Small intestine (tissue), 7 donors: ENCODE data around the gene MSLN. TPM values are rescaled to one million over a fixed set of nuclear protein-coding genes. Genes with fewer than 3 reads are reported as not detected.

Experiments used
- DNase-seq, 2 donors: peaks; one replicate each; pipeline versions ENCODE4 v3.0.0 to v3.0.0-alpha.2; 2013
- FAIRE-seq: peaks from 2 replicates; lab custom pipeline; 2012; peaks lifted over from hg19 to GRCh38; lab: Jason Lieb, UNC
- H3K27ac ChIP-seq, 3 donors: one replicate each; pipeline ENCODE4 v1.5.1; 2013; ENCODE audit warnings: low read length in 2 of 3, mild to moderate bottlenecking in 2 of 3, control low read depth in 1 of 3, inconsistent platforms in 1 of 3, low read depth in 1 of 3, moderate library complexity in 1 of 3
- H3K27me3 ChIP-seq, 3 donors: one replicate each; pipeline ENCODE4 v1.6.1; 2013; ENCODE audit warnings: low read length in 3 of 3, inconsistent platforms in 1 of 3; ENCODE audit not compliant: control insufficient read depth in 3 of 3, insufficient read depth in 3 of 3
- H3K36me3 ChIP-seq, 3 donors: one replicate each; pipeline ENCODE4 v1.6.1; 2013; ENCODE audit warnings: low read length in 3 of 3, inconsistent platforms in 1 of 3, low read depth in 1 of 3, mild to moderate bottlenecking in 1 of 3, moderate library complexity in 1 of 3; ENCODE audit not compliant: control insufficient read depth in 3 of 3, insufficient read depth in 2 of 3
- H3K4me1 ChIP-seq, 3 donors: one replicate each; pipeline ENCODE4 v1.6.1; 2013; ENCODE audit warnings: low read length in 2 of 3, inconsistent platforms in 1 of 3, low read depth in 1 of 3, mild to moderate bottlenecking in 1 of 3, moderate library complexity in 1 of 3; ENCODE audit not compliant: control insufficient read depth in 3 of 3, insufficient read depth in 2 of 3
- H3K4me3 ChIP-seq, 3 donors: one replicate each; pipeline ENCODE4 v1.5.1; 2013; ENCODE audit warnings: low read length in 3 of 3, control low read depth in 1 of 3, inconsistent platforms in 1 of 3, low read depth in 1 of 3, mild to moderate bottlenecking in 1 of 3, moderate library complexity in 1 of 3
- H3K9me3 ChIP-seq, 2 donors: one replicate each; pipeline ENCODE4 v1.6.1; 2013; ENCODE audit warnings: low read depth in 1 of 2, low read length in 1 of 2; ENCODE audit not compliant: control insufficient read depth in 2 of 2, insufficient read depth in 1 of 2
- WGBS, 3 donors: extraction: QIAGEN DNeasy Blood & Tissue Kit; methylation state at CpG; one replicate each; pipeline ENCODE4 v1.1.7; 2013; 5-methylcytosine and 5-hydroxymethylcytosine counted together
- polyA plus RNA-seq, 4 donors: library from polyadenylated mRNA; stranded (reverse) in 3 of 4; unstranded in 1 of 4; fragments of 200-250 nt in 3 of 4; fragments of 120-200 nt in 1 of 4; gene quantifications; one replicate each; pipeline versions ENCODE4 v1.2.1 to v1.2.3, GENCODE V29; 2013
- donor health status: healthy with polysubstance abuse.
- donor health status: control.
- donor health status: control.
- donor health status: Bipolar disorder and iron deficiency.
- donor health status: healthy.

Gene MSLN
- polyA plus RNA-seq, 4 donors = 1.3 to 29.7 (median 4.5) TPM

DNA sequence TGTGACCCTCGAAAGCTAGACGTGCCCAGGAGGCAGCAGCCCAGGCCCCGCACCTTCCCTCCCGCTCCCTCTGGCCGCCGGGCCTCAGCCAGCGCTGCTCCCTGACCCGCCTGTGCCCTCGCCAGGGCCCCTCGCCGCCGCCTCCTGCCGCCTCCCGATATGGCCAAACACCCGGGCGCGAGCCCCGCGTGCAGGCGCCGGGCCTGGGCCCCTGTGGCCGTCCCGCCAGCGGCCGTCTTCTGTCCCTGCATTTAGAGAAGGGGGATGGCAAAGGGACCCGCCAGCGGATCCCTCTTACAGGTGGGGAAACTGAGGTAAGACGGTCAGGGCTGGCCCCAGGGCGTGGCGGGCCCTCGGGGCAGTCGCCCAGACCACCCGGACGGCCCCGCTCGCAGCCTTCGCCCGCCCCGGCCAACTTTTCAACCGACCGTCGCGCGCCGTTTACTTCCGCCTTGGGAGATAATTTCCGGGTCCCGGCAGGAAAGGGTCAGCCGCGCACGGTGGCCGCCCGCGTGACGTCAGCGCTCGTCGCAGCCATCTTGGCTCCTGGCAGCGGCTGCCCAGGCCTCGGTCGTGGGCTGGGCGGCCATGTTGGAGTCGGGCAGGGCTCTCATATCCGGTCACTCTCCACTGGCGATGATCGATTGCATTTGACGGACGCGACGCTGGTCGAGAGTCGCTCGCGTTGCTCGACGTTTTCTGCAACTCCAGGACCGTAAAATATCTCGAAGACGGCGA is 47.0 kb downstream of the MSLN start:
- H3K36me3 ChIP-seq = peaks cover 0 to 3% (median 0%) of the 10 kb centered on the region in 3 donors
- 10 to 13% (median 12%) methylated on average over 75 to 80 of the region's 80 CpGs for WGBS, 3 donors
- peak; percentile 89 to 96 for DNase-seq
- H3K27me3 ChIP-seq = peaks cover 3 to 34% (median 11%) of the 10 kb centered on the region in 3 donors
- H3K4me1 ChIP-seq = peaks cover 0 to 4% (median 0%) of the 10 kb centered on the region in 3 donors
- FAIRE-seq = no peak
- peak overlapping the region; percentile 59 to 87 (median 77) for H3K4me3 ChIP-seq
- H3K9me3 ChIP-seq = peaks cover 0 to 21% of the 10 kb centered on the region in 2 donors
- H3K27ac ChIP-seq = peak overlapping the region; percentile 57 to 96 (median 93)

DNA sequence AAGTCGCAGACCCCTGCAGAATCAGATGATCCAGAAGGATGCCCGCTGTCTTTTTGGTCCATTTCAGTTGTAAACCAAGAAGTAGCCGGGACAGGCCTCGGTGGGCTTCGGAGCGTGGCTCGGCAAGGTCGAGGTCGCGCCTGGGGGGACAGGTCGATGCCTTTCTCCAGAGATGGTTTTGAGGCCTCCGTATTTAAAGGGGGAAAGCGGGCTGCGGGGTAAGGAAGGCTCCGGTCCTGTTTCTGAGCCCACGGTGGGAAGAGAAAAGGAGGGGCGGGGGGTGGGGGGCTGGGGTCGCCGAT is 47.5 kb downstream of the MSLN start:
- 28 to 35% (median 34%) methylated on average over 19 of the region's 19 CpGs for WGBS, 3 donors
- FAIRE-seq = no peak

DNA sequence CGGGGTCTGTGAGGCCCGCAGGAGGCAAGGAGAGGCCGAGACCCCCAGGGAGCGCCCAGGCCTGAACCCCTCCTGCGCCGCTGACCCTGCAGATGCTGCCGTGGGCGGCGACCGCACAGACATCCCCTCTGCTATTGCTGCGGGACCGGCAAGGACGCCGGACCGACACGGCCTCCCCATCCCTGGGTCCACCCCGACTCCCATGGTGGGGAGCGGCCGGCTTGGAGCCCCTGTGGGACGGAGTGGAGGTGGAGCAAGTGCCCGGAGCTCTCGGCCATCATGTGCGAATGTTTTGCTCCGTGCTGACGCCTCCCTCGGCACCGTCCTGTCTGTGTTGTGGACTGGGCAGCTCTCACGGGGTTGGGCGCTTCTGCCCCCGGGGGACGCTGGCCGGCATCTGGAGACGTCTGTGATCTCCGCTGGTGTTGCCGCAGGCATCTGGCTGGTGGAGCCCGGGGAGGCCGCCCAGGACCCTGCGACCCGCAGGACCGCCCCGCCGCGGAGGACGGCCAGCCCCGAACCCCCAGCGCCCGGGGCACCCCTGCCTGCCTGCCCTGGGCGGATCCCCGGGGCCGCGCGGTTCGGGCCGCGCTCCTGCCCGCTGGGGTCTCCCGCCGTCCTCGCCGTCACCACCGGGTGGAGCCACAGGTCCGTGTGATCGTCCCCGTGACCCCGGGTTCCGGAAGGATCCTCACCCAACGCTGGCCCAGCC is 52.8 kb downstream of the MSLN start:
- Histone ChIP-seq H3K9me3 (peaks cover 0 to 20% of the 10 kb centered on the region in 2 donors), H3K4me1 (peaks cover 0 to 5% (median 0%) of the 10 kb centered on the region in 3 donors), H3K4me3 (no peak overlapping the region), H3K27me3 (peaks cover 9 to 51% (median 20%) of the 10 kb centered on the region in 3 donors), H3K36me3 (no peaks in the 10 kb centered on the region), H3K27ac (no peak overlapping the region)
- WGBS, 3 donors = 10 to 14% (median 14%) methylated on average over 52 to 67 of the region's 67 CpGs
- peak in 1 of 2 donors; percentile 52 for DNase-seq
- FAIRE-seq = no peak

More for the DNA sequence above, 47.5 kb downstream of the MSLN start:
- Histone ChIP-seq H3K27ac (peak overlapping the region in 1 of 3 donors; percentile 13), H3K4me3 (peak overlapping the region; percentile 39 to 87 (median 59)), H3K27me3 (peaks cover 4 to 33% (median 11%) of the 10 kb centered on the region in 3 donors), H3K4me1 (peaks cover 0 to 4% (median 0%) of the 10 kb centered on the region in 3 donors), H3K9me3 (peaks cover 0 to 21% of the 10 kb centered on the region in 2 donors), H3K36me3 (peaks cover 0 to 3% (median 0%) of the 10 kb centered on the region in 3 donors)
- no peak for DNase-seq

DNA sequence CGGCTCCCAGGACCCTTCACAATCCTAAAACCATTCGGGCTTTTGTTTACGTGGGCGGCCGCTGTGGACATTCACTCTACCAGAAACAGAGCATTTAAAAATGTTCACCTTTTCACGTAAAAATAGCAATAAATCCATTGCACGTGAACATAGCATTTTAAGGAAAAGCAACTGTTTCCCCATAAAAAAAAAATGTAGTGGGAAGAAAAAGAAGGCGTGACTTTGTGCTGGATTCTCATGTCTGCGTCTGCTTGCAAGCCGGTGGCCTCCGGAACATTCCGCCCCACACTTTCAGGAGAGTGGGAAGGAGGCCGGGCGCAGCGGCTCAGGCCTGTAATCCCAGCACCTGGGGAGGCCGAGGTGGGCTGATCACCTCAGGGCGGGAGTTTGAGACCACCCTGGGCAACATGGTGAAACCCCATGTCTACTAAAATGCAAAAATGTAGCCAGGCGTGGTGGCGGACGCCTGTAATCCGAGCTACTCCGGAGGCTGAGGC is 53.4 kb downstream of the MSLN start:
- no peak for FAIRE-seq
- 54 to 62% (median 62%) methylated on average over 21 to 22 of the region's 22 CpGs for WGBS, 3 donors
- no peaks in the 10 kb centered on the region for H3K36me3 ChIP-seq
- H3K4me1 ChIP-seq = peaks cover 0 to 3% (median 0%) of the 10 kb centered on the region in 3 donors
- DNase-seq = no peak
- no peak overlapping the region for H3K4me3 ChIP-seq
- no peak overlapping the region for H3K27ac ChIP-seq
- H3K9me3 ChIP-seq = peaks cover 0 to 14% of the 10 kb centered on the region in 2 donors
- peaks cover 9 to 53% (median 20%) of the 10 kb centered on the region in 3 donors for H3K27me3 ChIP-seq

DNA sequence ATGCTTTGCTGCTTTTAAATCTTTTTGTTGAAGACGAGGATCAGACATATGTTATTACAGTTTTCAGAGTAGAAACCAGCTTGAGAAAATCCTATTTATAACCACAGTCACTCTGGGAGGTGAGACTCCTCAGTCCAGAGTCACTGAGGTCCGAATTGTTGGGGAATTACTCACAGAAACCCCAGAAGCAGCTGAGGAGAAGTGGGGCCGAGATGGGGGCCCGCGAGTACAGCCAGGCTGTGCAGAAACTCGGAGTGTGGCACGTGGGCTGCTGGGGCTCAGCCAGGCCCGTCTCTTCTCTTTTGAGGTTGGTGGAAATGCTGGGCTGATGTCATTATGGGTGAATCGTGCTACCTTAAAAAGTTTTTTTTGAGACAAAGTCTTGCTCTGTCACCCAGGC is 54.4 kb downstream of the MSLN start:
- no peak overlapping the region for H3K27ac ChIP-seq
- H3K4me1 ChIP-seq = peaks cover 0 to 3% (median 0%) of the 10 kb centered on the region in 3 donors
- H3K9me3 ChIP-seq = peaks cover 0 to 11% of the 10 kb centered on the region in 2 donors
- DNase-seq (no peak), FAIRE-seq (no peak)
- no peak overlapping the region for H3K4me3 ChIP-seq
- peaks cover 9 to 53% (median 22%) of the 10 kb centered on the region in 3 donors for H3K27me3 ChIP-seq
- no peaks in the 10 kb centered on the region for H3K36me3 ChIP-seq
- 59 to 77% (median 64%) methylated on average over 9 of the region's 9 CpGs for WGBS, 3 donors

DNA sequence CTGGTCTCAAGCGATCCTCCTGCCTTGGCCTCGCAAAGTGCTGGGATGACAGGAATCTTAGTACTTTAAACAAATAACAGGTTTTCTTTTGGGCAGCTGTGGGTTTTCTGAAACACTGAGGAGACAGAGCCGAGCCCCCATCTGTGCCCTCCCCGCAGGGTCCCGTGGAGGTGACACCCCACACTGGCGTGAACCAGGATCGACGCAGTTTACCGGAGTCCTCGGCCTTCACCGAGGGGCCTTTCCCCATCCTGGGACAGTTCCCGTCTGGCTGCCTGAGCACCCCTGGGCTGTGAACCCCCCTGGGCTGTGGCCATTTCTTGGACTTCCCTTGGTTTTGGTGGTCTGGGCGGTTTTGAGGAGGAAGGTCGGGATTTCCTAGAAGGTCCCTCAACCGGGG is 55.3 kb downstream of the MSLN start:
- Histone ChIP-seq H3K4me3 (no peak overlapping the region), H3K4me1 (peaks cover 0 to 3% (median 0%) of the 10 kb centered on the region in 3 donors), H3K27ac (no peak overlapping the region), H3K36me3 (no peaks in the 10 kb centered on the region), H3K9me3 (peaks cover 0 to 9% of the 10 kb centered on the region in 2 donors), H3K27me3 (peaks cover 9 to 53% (median 20%) of the 10 kb centered on the region in 3 donors)
- no peak for DNase-seq
- WGBS, 3 donors = 84 to 90% (median 89%) methylated on average over 15 of the region's 15 CpGs
- no peak for FAIRE-seq

DNA sequence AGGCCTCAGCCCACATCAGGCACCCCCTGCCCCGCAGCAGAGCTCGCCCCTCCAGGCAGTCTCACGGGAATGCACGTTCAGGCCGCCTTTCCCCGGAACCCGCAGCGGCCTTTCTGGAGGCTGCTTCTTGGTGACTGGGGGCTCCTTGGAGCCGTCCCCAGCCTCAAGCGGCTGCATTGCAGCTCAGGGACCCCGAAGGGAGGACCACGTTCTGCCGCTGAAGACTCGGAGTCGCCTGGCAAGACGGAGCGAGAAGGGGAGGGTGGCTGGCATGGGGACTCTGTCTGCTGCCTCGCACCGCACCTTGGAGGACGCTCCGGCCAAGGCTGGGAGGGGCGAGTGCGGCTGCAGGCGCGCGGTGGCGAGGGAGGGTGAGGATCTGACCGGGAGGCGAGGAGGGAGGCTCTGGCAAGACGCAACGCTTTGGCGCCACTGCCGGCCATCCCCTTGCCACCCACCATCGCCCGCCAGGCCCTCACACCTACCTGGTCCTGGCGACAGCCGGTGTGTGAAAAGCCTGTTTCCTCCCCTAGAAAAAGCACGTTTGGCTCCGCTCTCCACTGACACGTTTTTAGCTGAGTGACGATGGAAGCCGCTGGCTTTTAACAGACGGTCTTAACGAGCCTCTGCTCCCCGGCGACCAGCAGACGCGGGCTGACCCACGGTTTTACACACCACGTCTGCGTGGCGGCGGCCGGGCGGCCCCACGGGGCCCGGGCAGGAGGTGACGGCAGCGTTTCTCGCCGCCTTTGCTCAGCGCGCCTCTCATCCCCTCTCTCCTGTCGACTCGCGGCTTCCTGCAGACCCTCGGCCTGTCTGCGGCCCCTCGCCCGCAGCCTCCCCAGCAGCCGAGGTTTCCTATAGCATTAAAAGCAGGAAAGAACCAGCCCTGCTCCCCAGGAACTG is 56.7 kb downstream of the MSLN start:
- no peak overlapping the region for H3K4me3 ChIP-seq
- H3K27me3 ChIP-seq = peaks cover 9 to 46% (median 14%) of the 10 kb centered on the region in 3 donors
- H3K4me1 ChIP-seq = peaks cover 0 to 3% (median 0%) of the 10 kb centered on the region in 3 donors
- no peaks in the 10 kb centered on the region for H3K36me3 ChIP-seq
- 52 to 62% (median 54%) methylated on average over 70 to 71 of the region's 71 CpGs for WGBS, 3 donors
- FAIRE-seq (no peak), DNase-seq (no peak)
- no peak overlapping the region for H3K27ac ChIP-seq
- peaks cover 0 to 2% of the 10 kb centered on the region in 2 donors for H3K9me3 ChIP-seq
